Esophagus squamous epithelium (tissue), 4 donors: ENCODE data around the gene SCG5.

Experiments used
- CTCF ChIP-seq, 6 experiments: fragments of 450-650 bp in 4 of 6; fragments of 200-600 bp in 2 of 6; sonication (generic) in 2 of 6; IDR thresholded peaks; one replicate each; pipeline ENCODE4 v1.5.1; 2016 to 2019; ENCODE audit warnings: antibody characterized with exemption in 6 of 6, mild to moderate bottlenecking in 4 of 6, moderate library complexity in 4 of 6
- POLR2A ChIP-seq, 4 donors: fragments of 450-650 bp; IDR thresholded peaks; one replicate each; pipeline ENCODE4 v1.6.1; 2017; ENCODE audit warnings: antibody characterized with exemption in 4 of 4, mild to moderate bottlenecking in 4 of 4, moderate library complexity in 3 of 4

GRCh38 chr15:32716216-32716914 is 74.9 kb downstream of the SCG5 start:
- TF ChIP-seq POLR2A (IDR thresholded peaks at IDR 0.05) (no peak), CTCF (IDR thresholded peaks at IDR 0.05) (no peak)
